H9 (cell line): ENCODE measurements around the gene DOCK11. TPM values are rescaled to one million over a fixed set of nuclear protein-coding genes. Genes with fewer than 3 reads are reported as not detected.

ENCODE experiments used
- DNase-seq: peaks from one replicate; pipeline ENCODE4 v3.0.0-alpha.2; 2017
- H2AFZ ChIP-seq: one replicate; pipeline ENCODE4 v1.6.1; 2013; ENCODE audit warnings: mild to moderate bottlenecking, low read length, control low read depth, moderate library complexity
- H2AK5ac ChIP-seq: 2 replicates; pipeline ENCODE4 v1.6.1; 2013; ENCODE audit warnings: low read length, control low read depth, mixed read lengths; ENCODE audit not compliant: insufficient read length
- H2BK120ac ChIP-seq: one replicate; pipeline ENCODE4 v1.6.1; 2013; ENCODE audit warnings: low read depth, mild to moderate bottlenecking, low read length, control low read depth, inconsistent platforms; ENCODE audit not compliant: poor library complexity, severe bottlenecking
- H2BK12ac ChIP-seq: 2 replicates; pipeline ENCODE4 v1.6.1; 2013; ENCODE audit warnings: low read length, control low read depth, mixed read lengths, low read depth; ENCODE audit not compliant: insufficient read length
- H2BK15ac ChIP-seq: 2 replicates; pipeline ENCODE4 v1.6.1; 2013; ENCODE audit warnings: low read depth, low read length, control low read depth
- H2BK20ac ChIP-seq: one replicate; pipeline ENCODE4 v1.6.1; 2013; ENCODE audit warnings: low read depth, mild to moderate bottlenecking, low read length, control low read depth, inconsistent platforms; ENCODE audit not compliant: poor library complexity, severe bottlenecking
- H2BK5ac ChIP-seq: 2 replicates; pipeline ENCODE4 v1.6.1; 2013; ENCODE audit warnings: low read length, control low read depth, mixed read lengths; ENCODE audit not compliant: insufficient read length
- H3K14ac ChIP-seq: 2 replicates; pipeline ENCODE4 v1.6.1; 2013; ENCODE audit warnings: low read length, control low read depth; ENCODE audit not compliant: insufficient read depth
- H3K18ac ChIP-seq: 2 replicates; pipeline ENCODE4 v1.6.1; 2013; ENCODE audit warnings: low read depth, mild to moderate bottlenecking, mixed read lengths, low read length, control low read depth; ENCODE audit not compliant: insufficient read length
- H3K23ac ChIP-seq: 2 replicates; pipeline ENCODE4 v1.6.1; 2013; ENCODE audit warnings: low read length, control low read depth, mixed read lengths, low read depth; ENCODE audit not compliant: insufficient read length
- H3K23me2 ChIP-seq: 2 replicates; pipeline ENCODE4 v1.6.1; 2013; ENCODE audit warnings: low read depth, mild to moderate bottlenecking, mixed read lengths, low read length, control low read depth; ENCODE audit not compliant: insufficient read length, poor library complexity, severe bottlenecking
- H3K27ac ChIP-seq: 2 replicates; pipeline ENCODE4 v1.5.1; 2013; ENCODE audit warnings: low read length, control low read depth, mixed read lengths, low read depth; ENCODE audit not compliant: insufficient read length
- H3K27me3 ChIP-seq: 2 replicates; pipeline ENCODE4 v1.6.1; 2013; ENCODE audit warnings: low read length, control low read depth, inconsistent platforms; ENCODE audit not compliant: insufficient read depth
- H3K4ac ChIP-seq: 2 replicates; pipeline ENCODE4 v1.6.1; 2013; ENCODE audit warnings: low read depth, mild to moderate bottlenecking, control low read depth, inconsistent platforms, low read length, moderate library complexity
- H3K4me1 ChIP-seq: 2 replicates; pipeline ENCODE4 v1.6.1; 2013; ENCODE audit warnings: low read length, control low read depth, inconsistent platforms; ENCODE audit not compliant: insufficient read depth
- H3K4me2 ChIP-seq: 2 replicates; pipeline ENCODE4 v1.6.1; 2013; ENCODE audit warnings: low read length, control low read depth, mixed read lengths; ENCODE audit not compliant: insufficient read length, insufficient read depth
- H3K56ac ChIP-seq: 2 replicates; pipeline ENCODE4 v1.6.1; 2013; ENCODE audit warnings: low read depth, mild to moderate bottlenecking, mixed read lengths, low read length, control low read depth; ENCODE audit not compliant: insufficient read length
- H3K79me1 ChIP-seq: 2 replicates; pipeline ENCODE4 v1.6.1; 2013; ENCODE audit warnings: low read depth, mild to moderate bottlenecking, moderate library complexity, low read length, control low read depth, inconsistent platforms; ENCODE audit not compliant: insufficient read depth, poor library complexity, severe bottlenecking
- H3K79me2 ChIP-seq: 2 replicates; pipeline ENCODE4 v1.6.1; 2013; ENCODE audit warnings: low read length, control low read depth, inconsistent platforms; ENCODE audit not compliant: insufficient read depth
- H3K9ac ChIP-seq: 2 replicates; pipeline ENCODE4 v1.6.1; 2013; ENCODE audit warnings: low read length, control low read depth, mixed read lengths; ENCODE audit not compliant: insufficient read length; ENCODE audit errors: extremely low read depth
- H3K9me3 ChIP-seq: one replicate; pipeline ENCODE4 v1.6.1; 2013; ENCODE audit warnings: low read depth, low read length, inconsistent platforms; ENCODE audit not compliant: control insufficient read depth
- H3T11ph ChIP-seq: one replicate; pipeline ENCODE4 v1.6.1; 2013; ENCODE audit warnings: mild to moderate bottlenecking, low read length, control low read depth, inconsistent platforms
- H4K20me1 ChIP-seq: one replicate; pipeline ENCODE4 v1.6.1; 2013; ENCODE audit not compliant: control insufficient read depth, insufficient read length, insufficient read depth
- H4K5ac ChIP-seq: 2 replicates; pipeline ENCODE4 v1.6.1; 2013; ENCODE audit warnings: low read depth, mild to moderate bottlenecking, mixed read lengths, low read length, control low read depth; ENCODE audit not compliant: insufficient read length
- H4K8ac ChIP-seq: replicated peaks from 2 replicates; pipeline ENCODE4 v1.6.1; 2013; ENCODE audit warnings: low read length, control low read depth, mixed read lengths, low read depth; ENCODE audit not compliant: insufficient read length
- H4K91ac ChIP-seq: 2 replicates; pipeline ENCODE4 v1.6.1; 2013; ENCODE audit warnings: low read depth, mild to moderate bottlenecking, moderate library complexity, mixed read lengths, low read length, control low read depth; ENCODE audit not compliant: insufficient read length
- H3K27ac Mint-ChIP-seq, 3 experiments: 2 replicates in 2 of 3; 3 replicates in 1 of 3; pipeline ENCODE4 v1.8.0; 2020 to 2021; ENCODE audit warnings: mixed read lengths in 3 of 3, mild to moderate bottlenecking in 1 of 3, moderate library complexity in 1 of 3
- H3K27me3 Mint-ChIP-seq: 2 replicates; pipeline ENCODE4 v1.8.0; 2021; ENCODE audit warnings: low read depth, mild to moderate bottlenecking, moderate library complexity, mixed read lengths
- H3K36me3 Mint-ChIP-seq, 3 experiments: 2 replicates in 2 of 3; 3 replicates in 1 of 3; pipeline ENCODE4 v1.8.0; 2020 to 2021; ENCODE audit warnings: low read depth in 3 of 3, mixed read lengths in 3 of 3; ENCODE audit not compliant: insufficient read depth in 1 of 3
- H3K4me1 Mint-ChIP-seq, 2 experiments: 2 replicates each; pipeline ENCODE4 v1.8.0; 2020; ENCODE audit warnings: mixed read lengths in 2 of 2
- H3K4me3 Mint-ChIP-seq, 2 experiments: 2 replicates in 1 of 2; 3 replicates in 1 of 2; pipeline ENCODE4 v1.8.0; 2020 to 2021; ENCODE audit warnings: mild to moderate bottlenecking in 2 of 2, mixed read lengths in 2 of 2, moderate library complexity in 1 of 2
- H3K9me3 Mint-ChIP-seq, 2 experiments: 2 replicates in 1 of 2; 3 replicates in 1 of 2; pipeline ENCODE4 v1.8.0; 2020; ENCODE audit warnings: mild to moderate bottlenecking in 2 of 2, mixed read lengths in 2 of 2, moderate library complexity in 1 of 2
- CTCF ChIP-seq: fragments of 200-600 bp; sonication (generic); conservative IDR thresholded peaks from 3 replicates; pipeline ENCODE4 v1.8.0; 2021; ENCODE audit warnings: antibody characterized with exemption, mild to moderate bottlenecking
- WGBS: extraction: QIAGEN DNeasy Blood & Tissue Kit; methylation state at CpG from one replicate; pipeline ENCODE4 v1.1.7; 2013; ENCODE audit warnings: missing lambda C conversion rate, low lambda C conversion rate, mixed read lengths; ENCODE audit not compliant: insufficient read length; ENCODE audit errors: extremely low coverage; 5-methylcytosine and 5-hydroxymethylcytosine counted together
- total RNA-seq: library from RNA; stranded (reverse); gene quantifications from 2 replicates; pipeline ENCODE4 v1.2.1, GENCODE V29; 2021

DOCK11 gene
- total RNA-seq, 1 experiment from 2014 or later, result 6.2 TPM

- H3K14ac ChIP-seq, result no peak overlapping the region
- Mint-ChIP-seq H3K4me1 (peaks cover 7 to 8% of the 10 kb centered on the region in 2 experiments), H3K4me3 (no peak overlapping the region), H3K27me3 (no peaks in the 10 kb centered on the region), H3K36me3 (0 out of 7 replicates have a peak, but pooled peaks cover 0 to 2% (median 0%) of the 10 kb centered on the region in 3 experiments), H3K27ac (no peak overlapping the region), H3K9me3 (peaks cover 0 to 53% of the 10 kb centered on the region in 2 experiments; a peak in 2 of 5 replicates)
- H3K23ac ChIP-seq, result no peak overlapping the region
- no peak overlapping the region for H2AFZ ChIP-seq
- no peak overlapping the region for H2BK12ac ChIP-seq
- H4K20me1 ChIP-seq, result no peaks in the 10 kb centered on the region
- H4K5ac ChIP-seq, result no peak overlapping the region
- H3K4me1 ChIP-seq, result no peaks in the 10 kb centered on the region
- H3K23me2 ChIP-seq, result no peaks in the 10 kb centered on the region
- WGBS, result no CpG with 5 or more reads among the region's 4 CpGs
- no peak overlapping the region for H2BK15ac ChIP-seq
- H3K79me1 ChIP-seq, result no peaks in the 10 kb centered on the region
- H3K79me2 ChIP-seq, result no peaks in the 10 kb centered on the region
- no peak overlapping the region for H4K91ac ChIP-seq
- H3K9me3 ChIP-seq, result peaks cover 17% of the 10 kb centered on the region
- H3T11ph ChIP-seq, result no peak overlapping the region
- no peak overlapping the region for H2BK5ac ChIP-seq
- DNase-seq, result no peak
- no peak overlapping the region for H3K27ac ChIP-seq
- no peak overlapping the region for H2AK5ac ChIP-seq
- H2BK20ac ChIP-seq, result no peak overlapping the region
- H2BK120ac ChIP-seq, result no peak overlapping the region
- no peak overlapping the region for H3K4me2 ChIP-seq
- no peak overlapping the region for H3K56ac ChIP-seq
- no peak overlapping the region for H3K18ac ChIP-seq
- TF ChIP-seq CTCF, result no peak
- no peaks in the 10 kb centered on the region for H3K27me3 ChIP-seq
- H3K4ac ChIP-seq, result no peak overlapping the region
- no peak overlapping the region for H3K9ac ChIP-seq
- no peak overlapping the region for H4K8ac ChIP-seq
Measured at GRCh38 chrX:118669435-118669834, 173.8 kb downstream of the DOCK11 start.
